HepG2 (cell line): ENCODE results near the gene ENDOU.

Experiments
- PREB ChIP-seq: sonication (generic); formaldehyde crosslinking; IDR thresholded peaks from 2 replicates; pipeline ENCODE4 v1.4.0; 2020; ENCODE audit warnings: missing genetic modification reagents
- PTBP1 ChIP-seq: fragments of 200-400 bp; formaldehyde crosslinking; IDR thresholded peaks from 2 replicates; pipeline ENCODE4 v1.6.1; 2018; ENCODE audit warnings: low read length, low read depth; ENCODE audit not compliant: poor library complexity, severe bottlenecking
- SSRP1 ChIP-seq: IDR thresholded peaks from 2 replicates; pipeline ENCODE4 v1.6.1; 2016; ENCODE audit warnings: control low read depth
- ZNF296 ChIP-seq: sonication (generic); formaldehyde crosslinking; conservative IDR thresholded peaks from 2 replicates; pipeline ENCODE4 v1.5.0; 2020; ENCODE audit warnings: mild to moderate bottlenecking, missing genetic modification reagents
- ZNF609 ChIP-seq: sonication (generic); formaldehyde crosslinking; IDR thresholded peaks from 2 replicates; pipeline ENCODE4 v1.4.0; 2020; ENCODE audit warnings: mild to moderate bottlenecking, missing genetic modification reagents, borderline replicate concordance
- ZNF766 ChIP-seq: sonication (generic); formaldehyde crosslinking; IDR thresholded peaks from 2 replicates; pipeline ENCODE4 v1.5.0; 2020; ENCODE audit warnings: missing genetic modification reagents, borderline replicate concordance

GRCh38 chr12:47740606-47741339, 15.5 kb upstream of the ENDOU start:
- TF ChIP-seq SSRP1, result no peak
- no peak for TF ChIP-seq ZNF766
- TF ChIP-seq PREB, result no peak
- TF ChIP-seq ZNF609, result no peak
- TF ChIP-seq ZNF296, result no peak
- no peak for TF ChIP-seq PTBP1
